GM19240 (cell line): ENCODE measurements around the gene UPK3BL2.
"Not testable (repeated sequence)": the region's sequence is repeated elsewhere in the genome, so short reads cannot be mapped to it uniquely, and the experiment has no call there.

Experiments
- DNase-seq: peaks from one replicate; pipeline ENCODE4 v3.0.0; 2011; ENCODE audit warnings: low spot score; ENCODE audit not compliant: insufficient read length

Gene UPK3BL2

GRCh38 chr7:102531583-102531982 lies 11.9 kb downstream of the UPK3BL2 start:
- not testable (repeated sequence) for DNase-seq

- not testable (repeated sequence) for DNase-seq
Observed at GRCh38 chr7:102527822-102528793, 15.4 kb downstream of the UPK3BL2 start.

GRCh38 chr7:102527182-102527581 lies 16.3 kb downstream of the UPK3BL2 start:
- DNase-seq: not testable (repeated sequence)

- DNase-seq: not testable (repeated sequence)
Observed at GRCh38 chr7:102524803-102525202, 18.7 kb downstream of the UPK3BL2 start.

- not testable (repeated sequence) for DNase-seq
Observed at GRCh38 chr7:102520797-102521196, 22.7 kb downstream of the UPK3BL2 start.

GRCh38 chr7:102517550-102518147 lies 25.8 kb downstream of the UPK3BL2 start, which contains the start of gene RASA4B:
Gene RASA4B, minus strand, starts transcription at chr7:102517777. Its CDS starts 67 bp downstream, at chr7:102517710.
- not testable (repeated sequence) for DNase-seq

GRCh38 chr7:102516951-102517350 lies 26.5 kb downstream of the UPK3BL2 start:
- DNase-seq: not testable (repeated sequence)

GRCh38 chr7:102515889-102516288 lies 27.6 kb downstream of the UPK3BL2 start:
- not testable (repeated sequence) for DNase-seq

- not testable (repeated sequence) for DNase-seq
Observed at GRCh38 chr7:102514881-102515721, 28.4 kb downstream of the UPK3BL2 start.

GRCh38 chr7:102512642-102513221 lies 30.8 kb downstream of the UPK3BL2 start:
- DNase-seq: peak; percentile 2

GRCh38 chr7:102511860-102512522 lies 31.5 kb downstream of the UPK3BL2 start:
- DNase-seq: not testable (repeated sequence)

GRCh38 chr7:102510575-102510974 lies 32.9 kb downstream of the UPK3BL2 start:
- DNase-seq: not testable (repeated sequence)

- DNase-seq: not testable (repeated sequence)
Observed at GRCh38 chr7:102507410-102508088, 35.9 kb downstream of the UPK3BL2 start.

GRCh38 chr7:102505298-102506185 lies 38.0 kb downstream of the UPK3BL2 start:
- DNase-seq: not testable (repeated sequence)

GRCh38 chr7:102503141-102503540 lies 40.4 kb downstream of the UPK3BL2 start:
- not testable (repeated sequence) for DNase-seq

- DNase-seq: not testable (repeated sequence)
Observed at GRCh38 chr7:102498321-102498720, 45.2 kb downstream of the UPK3BL2 start.

- DNase-seq: not testable (repeated sequence)
Observed at GRCh38 chr7:102497308-102497707, 46.2 kb downstream of the UPK3BL2 start.

GRCh38 chr7:102496861-102497260 lies 46.6 kb downstream of the UPK3BL2 start:
- not testable (repeated sequence) for DNase-seq
